Stimulated activated CD4-positive, alpha-beta T cell treated with anti-CD3 and anti-CD28 coated beads, Interleukin-4, amount 100 ng/mL, for 4 hours (primary cell): ENCODE measurements around the gene MRPS34.

ENCODE experiments used
- DNase-seq, 2 experiments: peaks; one replicate each; pipeline ENCODE4 v3.0.0-alpha.2; 2020

Gene MRPS34

GRCh38 chr16:1781254-1781653, 8.3 kb upstream of the MRPS34 start:
- DNase-seq: no peak

DNA sequence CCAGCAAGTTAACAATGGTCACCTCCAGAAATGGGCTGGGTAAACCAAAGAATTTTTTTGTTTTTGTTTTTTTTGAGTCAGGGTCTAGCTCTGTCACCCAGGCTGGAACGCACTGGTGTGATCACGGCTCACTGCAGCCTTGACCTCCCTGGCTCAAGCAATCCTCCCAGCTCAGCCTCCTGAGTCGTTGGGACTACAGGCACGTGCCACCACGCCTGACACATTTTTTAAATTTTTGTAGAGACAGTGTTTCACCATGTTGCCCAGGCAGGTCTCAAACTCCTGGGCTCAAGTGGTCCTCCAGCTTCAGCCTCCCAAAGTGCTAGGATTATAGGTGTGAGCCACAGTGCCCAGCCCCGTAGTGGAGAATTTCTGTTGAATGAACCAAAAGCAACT, 7.7 kb upstream of the MRPS34 start:
- DNase-seq: no peak

DNA sequence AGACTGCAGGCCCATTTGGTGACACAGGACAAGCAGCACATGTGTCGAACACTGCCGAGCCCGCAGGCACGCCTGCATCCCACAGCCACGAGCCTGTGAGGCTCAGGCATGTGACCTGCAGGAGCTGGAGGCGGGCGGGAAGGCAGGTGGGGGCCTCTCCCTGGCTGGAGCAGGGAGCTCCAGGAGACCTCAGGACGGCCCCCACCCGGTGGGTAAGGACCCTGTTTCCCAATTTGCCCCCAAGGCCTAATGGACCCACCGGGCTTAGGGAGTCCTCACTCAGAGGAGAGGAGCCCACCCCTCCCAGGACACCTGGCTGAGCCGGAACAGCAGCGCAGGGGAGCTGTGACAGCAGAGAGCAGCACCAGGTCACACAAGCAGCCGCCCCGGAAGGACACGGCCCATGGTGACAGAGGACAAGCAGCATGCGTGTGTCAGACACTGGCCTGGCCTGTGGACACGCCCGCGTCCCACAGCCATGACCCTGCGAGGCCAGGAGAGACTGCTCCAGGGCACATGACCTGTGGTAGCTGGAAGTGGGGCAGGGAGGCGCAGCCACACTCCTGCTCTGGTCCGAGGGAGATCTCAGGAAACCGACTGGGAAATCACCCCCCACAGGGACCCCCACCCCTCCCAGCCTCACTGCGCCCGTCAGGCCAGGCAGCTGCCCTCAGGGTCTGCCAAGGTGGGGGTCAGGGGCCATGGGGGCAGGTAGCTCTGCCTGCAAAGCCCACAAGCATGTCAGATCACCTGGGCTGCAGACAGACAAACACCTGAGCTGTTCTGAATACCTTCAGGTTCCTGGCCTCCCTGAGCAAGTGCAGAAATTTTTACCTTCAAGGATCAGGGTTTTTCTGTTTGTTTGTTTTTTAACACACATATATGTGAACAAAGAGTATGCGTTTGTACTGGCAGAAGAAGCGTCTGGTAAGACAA, 7.1 kb upstream of the MRPS34 start:
- DNase-seq: no peak

DNA sequence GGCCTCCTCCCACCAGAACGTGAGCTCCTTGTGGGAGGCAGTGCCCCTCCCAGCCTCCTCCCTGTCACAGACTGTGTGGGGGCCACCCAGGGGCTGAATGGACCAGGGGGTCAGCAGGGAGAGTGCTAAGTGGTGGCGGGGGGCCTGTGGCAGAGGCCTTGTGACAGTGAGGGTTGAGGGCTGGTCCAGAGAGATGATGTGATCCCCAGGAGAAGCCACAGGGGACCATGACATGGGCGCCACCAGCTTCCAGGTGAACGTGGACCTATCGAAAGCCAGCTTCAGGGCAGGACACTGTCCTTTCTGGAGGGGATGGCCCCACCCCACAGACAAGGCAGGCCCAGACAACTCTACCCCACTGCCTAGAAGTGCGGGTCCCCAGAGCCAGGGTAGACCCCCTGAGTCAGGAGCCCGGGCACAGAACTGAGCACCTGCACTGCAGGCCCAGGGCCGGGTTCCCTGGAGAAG, 6.3 kb upstream of the MRPS34 start:
- no peak for DNase-seq

DNA sequence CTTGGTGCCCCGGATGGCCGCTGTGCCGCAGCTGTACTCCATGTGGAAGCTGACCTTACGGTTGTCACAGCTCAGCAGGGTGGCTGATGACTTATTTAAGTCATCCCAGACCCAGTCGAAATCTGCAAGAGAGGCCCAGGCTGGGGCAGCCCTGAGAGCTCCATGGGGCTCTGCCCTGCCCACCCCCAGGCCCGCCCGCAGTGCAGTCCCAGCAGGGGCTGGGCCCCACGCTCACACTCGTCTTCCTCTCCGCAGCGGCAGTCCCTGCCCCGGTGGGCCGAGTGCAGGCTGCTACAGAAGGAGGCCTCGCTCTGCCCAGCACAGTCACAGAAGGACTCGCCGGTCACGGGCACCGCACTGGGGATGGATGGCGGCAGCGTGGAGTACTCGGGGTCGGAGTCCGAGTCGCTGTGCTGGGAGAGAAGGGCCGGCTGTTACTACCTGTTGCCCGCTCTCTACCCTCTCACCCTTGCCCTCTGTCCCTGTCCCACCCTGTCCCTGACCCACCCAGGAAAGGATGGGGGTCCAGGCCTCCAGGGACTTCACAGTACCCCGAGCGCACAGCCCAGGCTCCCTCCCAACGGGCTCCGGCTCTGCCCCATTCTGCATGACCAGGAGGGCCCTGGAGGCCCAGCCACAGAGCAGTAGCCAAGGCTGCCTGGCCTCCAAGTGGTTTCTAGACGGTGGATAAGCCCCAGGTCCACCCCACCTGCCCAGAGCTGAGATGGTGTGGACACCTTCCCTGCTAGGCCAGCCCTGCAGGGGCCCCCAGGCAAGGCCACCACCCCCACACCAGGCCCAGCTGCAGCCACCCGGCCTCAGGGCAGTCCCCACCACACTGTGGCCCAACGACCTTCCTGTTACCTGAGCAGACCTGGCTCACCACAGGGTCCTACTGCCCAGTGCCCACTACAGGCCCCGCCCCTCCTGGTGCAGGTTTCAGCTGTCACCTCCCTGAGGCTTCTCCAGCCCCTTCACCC, 5.6 kb upstream of the MRPS34 start:
- DNase-seq: no peak

DNA sequence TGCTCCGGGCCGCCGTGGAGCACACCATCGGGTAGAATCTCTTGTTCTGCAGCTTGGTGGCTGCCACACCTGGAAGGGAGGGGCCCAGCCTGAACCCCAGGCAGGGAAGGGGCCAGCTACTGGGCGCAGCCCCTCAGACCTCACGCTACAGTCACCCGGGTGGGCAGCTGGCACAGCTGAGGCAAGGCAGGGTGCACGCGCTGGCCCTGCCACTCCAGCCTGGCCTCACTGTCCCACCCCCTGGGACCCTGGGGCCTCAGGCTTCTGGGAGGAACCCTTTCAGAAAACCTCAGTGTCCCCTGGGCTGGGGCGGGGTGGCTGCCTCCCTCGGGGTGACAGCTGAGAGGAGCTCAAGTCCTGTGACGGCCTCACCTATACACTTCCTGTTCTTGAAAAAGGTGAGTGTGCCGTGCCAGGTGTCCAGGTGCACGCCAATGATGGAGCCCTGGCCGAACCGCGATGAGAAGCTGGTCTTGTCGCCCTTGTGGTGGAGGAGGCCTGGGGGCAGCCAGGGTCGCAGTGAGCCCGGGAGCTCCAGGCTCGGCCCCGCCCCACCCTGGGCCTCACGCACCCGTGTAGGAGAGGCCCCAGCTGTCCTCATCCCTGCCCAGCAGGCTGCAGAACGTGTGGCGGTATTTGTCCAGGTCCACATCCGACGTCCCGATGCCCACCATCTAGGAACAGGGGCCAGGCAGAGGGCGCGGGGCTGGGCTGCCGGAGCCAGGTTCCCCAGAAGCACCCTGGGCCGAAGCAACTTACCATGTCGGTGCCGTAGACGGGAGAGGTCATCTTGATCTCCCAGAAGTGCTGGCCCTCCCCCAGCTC, 4.7 kb upstream of the MRPS34 start:
- no peak for DNase-seq

- no peak for DNase-seq
Measured at GRCh38 chr16:1776991-1777374, 4.0 kb upstream of the MRPS34 start.

- no peak for DNase-seq
Measured at GRCh38 chr16:1776672-1776955, 3.7 kb upstream of the MRPS34 start.

GRCh38 chr16:1775846-1776671, 3.1 kb upstream of the MRPS34 start:
- no peak for DNase-seq

DNA sequence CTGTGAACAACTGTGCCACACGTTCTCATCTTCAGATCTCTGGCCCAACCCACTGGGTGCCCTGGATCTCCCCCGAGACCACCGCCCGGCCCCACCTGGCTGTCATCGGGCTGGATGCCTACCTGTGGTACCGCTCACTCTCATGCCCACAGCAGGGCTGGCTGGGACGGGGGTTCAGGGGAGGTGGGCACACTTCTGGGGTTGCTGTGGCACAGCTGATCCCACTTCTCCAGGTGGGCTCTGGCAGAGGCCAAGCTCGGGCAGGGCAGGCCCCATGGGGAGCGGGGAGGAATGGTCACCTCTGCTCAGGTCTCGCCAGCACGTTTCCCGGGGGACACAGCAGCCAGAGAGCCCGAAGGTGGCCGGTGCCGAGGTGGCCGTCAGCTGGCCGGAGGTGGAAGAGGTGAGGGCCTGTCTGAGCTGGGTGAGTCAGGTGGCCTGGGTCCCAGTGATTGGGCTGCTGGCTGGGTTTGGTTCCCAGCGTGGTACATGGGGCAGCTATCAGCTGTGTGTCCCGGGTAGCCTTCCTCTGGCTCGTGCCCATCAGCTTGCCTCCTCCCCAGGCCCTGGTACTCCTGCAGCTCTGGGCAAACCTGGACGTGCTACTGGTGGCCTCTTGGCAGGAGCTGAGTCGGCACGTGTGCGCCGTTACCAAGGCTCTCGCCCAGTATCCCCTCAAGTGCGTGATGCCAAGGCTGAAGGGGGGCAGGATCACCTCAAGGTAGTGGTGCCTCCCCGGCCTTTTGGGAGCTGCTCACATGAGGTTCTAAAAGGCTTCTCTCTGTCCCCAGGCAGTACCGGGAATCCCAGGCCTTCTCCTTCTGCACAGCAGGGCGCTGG, 2.3 kb upstream of the MRPS34 start:
- no peak for DNase-seq

GRCh38 chr16:1774448-1774780, 1.5 kb upstream of the MRPS34 start:
- no peak for DNase-seq

- DNase-seq: no peak
Measured at GRCh38 chr16:1773703-1774447, 941 bp upstream of the MRPS34 start.

DNA sequence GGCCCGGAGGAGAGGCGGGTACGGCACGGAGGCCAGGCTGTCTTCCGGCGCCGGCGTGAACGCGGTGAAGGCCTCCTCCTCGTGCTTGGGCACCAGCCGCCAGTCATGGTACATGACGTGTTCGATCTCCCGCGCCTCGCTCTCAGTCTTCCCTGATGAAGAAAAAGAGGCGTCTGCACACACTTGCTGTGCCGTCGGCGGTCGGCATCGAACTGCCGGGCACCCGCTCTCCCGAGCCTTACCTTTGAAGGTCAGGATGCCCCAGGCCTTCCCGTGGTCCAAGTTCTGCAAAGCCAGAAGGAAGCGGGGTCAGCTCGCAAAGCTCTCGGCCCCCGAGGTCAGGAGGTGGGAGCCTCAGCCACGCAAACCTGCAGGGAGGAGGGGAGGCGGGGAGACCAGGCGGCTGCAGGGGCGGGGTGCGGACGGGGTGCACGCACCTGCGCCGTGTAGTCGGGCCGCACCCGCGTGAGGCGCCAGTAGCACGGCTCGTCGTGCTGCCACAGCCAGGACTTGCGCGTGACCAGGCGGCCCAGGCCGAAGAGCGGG, 499 bp downstream of the MRPS34 start, which contains the start of gene EME2:
Gene EME2, plus strand, starts transcription at position 449 of the 546 bp plus-strand sequence. CDS start 418 bp downstream, outside the sequence.
- peak; percentile 49 to 52 for DNase-seq

GRCh38 chr16:1771864-1772361, 1.0 kb downstream of the MRPS34 start:
- DNase-seq: no peak

DNA sequence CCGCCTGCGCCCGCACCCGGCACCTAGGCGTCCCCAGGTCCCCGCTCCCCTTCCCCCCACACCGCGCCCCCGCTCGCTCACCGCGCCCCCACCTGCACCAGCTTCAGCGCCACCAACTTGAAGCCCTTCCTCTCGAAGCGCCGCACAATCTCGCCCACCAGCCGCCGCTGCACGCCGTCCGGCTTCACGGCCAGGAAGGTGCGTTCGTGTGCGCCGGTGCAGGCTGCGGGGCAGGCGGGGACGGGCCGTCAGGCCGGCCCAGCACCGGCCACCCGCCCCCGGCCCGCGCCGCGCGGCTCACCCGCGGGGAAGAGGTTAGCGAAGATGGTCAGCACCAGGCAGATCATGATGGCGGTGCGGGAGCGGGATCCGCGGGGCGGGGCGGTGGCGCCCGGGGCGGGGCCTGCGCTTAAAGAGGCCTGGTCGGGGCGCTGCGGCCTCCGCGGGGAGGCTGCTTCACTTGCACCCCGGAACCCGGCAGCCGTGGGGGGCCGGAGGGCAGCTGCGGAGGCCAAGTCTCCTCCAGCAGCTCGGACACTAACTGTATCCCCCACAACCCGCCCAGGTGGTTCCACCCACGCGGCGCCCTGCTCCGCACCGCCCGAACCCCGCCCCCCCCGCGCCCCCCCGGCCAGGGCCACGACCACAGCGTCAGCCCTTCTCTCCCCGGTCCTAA, 1.6 kb downstream of the MRPS34 start, which contains the start of gene NME3:
Gene NME3, minus strand, starts transcription at position 356 of the 676 bp plus-strand sequence. Its CDS starts 9 bp downstream, at position 347.
- DNase-seq: peak; percentile 66 to 81

- peak; percentile 46 to 62 for DNase-seq
Measured at GRCh38 chr16:1770328-1771187, 2.4 kb downstream of the MRPS34 start.

DNA sequence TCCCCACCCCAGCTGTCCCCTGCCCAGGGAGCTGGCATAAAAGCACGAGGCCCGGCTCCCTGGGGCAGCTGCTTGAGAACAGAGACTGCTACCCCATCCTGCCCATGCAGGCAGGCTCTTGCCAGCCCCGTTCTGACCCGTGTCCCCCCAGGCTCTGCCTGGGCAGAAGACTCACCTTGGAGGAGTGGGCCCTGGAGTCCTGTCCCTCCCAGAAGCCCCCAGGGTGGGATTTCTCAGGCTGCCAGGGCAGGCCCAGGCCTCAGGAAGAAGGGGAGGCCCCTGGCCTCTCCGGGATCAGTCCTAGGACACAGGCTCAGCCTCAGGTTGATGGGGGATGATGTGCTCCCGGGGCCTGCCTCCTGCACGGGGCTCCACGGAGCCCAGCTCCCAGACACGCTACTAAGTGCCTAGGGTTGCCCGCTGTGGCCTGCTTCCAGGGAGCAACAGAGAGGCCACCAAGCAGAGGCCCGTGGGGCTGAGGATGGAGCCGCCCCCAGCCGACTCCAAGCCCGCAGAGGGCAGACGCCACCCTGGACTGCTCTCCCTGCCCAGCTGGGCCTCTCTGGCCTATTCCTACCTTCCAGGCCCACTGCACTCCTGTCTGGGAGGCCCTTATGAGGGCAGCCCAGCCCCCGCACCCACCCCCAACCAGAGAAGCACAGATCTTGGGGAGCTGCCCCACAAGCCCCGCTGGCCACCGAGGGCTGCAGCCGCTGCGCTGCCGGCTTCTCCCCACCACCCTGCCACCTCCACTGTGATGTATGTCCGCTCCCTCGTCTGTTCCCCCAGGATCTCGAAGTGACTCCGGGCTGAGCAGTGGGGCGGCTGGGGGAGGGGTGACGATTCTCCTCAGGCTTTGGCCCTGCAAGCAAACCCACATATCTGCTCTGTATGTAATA, 3.3 kb downstream of the MRPS34 start:
- no peak for DNase-seq
